ENCODE data around the gene SWSAP1. TPM values are rescaled to one million over a fixed set of nuclear protein-coding genes. Genes with fewer than 3 reads are reported as not detected.
A peak's percentile ranks its signal among the peaks of the same experiment; 100 is the strongest.

Gene SWSAP1
- total and polyA plus RNA-seq, 9 of the 15 experiments (the other 6 are each of a cell fraction or from before 2014, with no cell fraction given), result 0.18 to 2.8 (median 1.7) TPM

DNA sequence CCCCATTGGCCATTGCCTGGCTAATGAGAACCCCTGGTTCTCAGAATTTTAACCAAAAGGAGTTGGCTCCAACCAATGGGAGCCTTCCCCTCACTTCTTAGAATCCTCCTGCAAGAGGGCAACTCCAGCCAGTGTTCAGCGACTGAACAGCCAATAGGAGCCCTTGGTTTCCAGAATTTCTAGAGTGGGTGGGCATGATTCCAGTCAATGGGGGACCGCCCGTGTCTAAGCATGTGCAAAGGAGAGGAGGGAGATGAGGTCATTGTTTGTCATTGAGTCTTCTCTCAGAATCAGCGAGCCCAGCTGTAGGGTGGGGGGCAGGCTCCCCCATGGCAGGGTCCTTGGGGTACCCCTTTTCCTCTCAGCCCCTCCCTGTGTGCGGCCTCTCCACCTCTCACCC, 9.5 kb upstream of the SWSAP1 start:
- Histone ChIP-seq H3K4me1 (replicated peaks in 1 of 2; ENCODE audit: control insufficient read depth in 2 of 2, insufficient read depth in 2 of 2, low read length in 2 of 2) (peaks cover 10 to 26% of the 10 kb centered on the region in 2 experiments; a peak in 4 of 5 replicates), H3K27me3 (ENCODE audit: control insufficient read depth in 2 of 2, insufficient read depth in 2 of 2, low read length in 2 of 2) (no peaks in the 10 kb centered on the region), H3K9me3 (replicated peaks; ENCODE audit: control insufficient read depth, insufficient read depth, low read depth, low read length) (no peaks in the 10 kb centered on the region), H3K79me2 (ENCODE audit: control insufficient read depth, insufficient read depth, low read length) (no peaks in the 10 kb centered on the region), H3K9me1 (ENCODE audit: control insufficient read depth, insufficient read depth, low read length) (peaks cover 4% of the 10 kb centered on the region), H3K27ac (ENCODE audit: extremely low read depth, low read depth, low read length) (no peak overlapping the region), H3K4me3 (no peak overlapping the region), H3K36me3 (ENCODE audit: control insufficient read depth, insufficient read depth, low read length) (peaks cover 6% of the 10 kb centered on the region; the same call in 1 of the 3 replicates), H4K20me1 (replicated peaks; ENCODE audit: control insufficient read depth, insufficient read depth, low read length) (no peaks in the 10 kb centered on the region; the same call in 1 of the 2 replicates), H3K4me2 (ENCODE audit: insufficient read depth, low read length) (no peak overlapping the region), H2AFZ (ENCODE audit: low read depth, low read length) (no peak overlapping the region), H3K9ac (ENCODE audit: insufficient read depth in 1 of 2, low read depth in 2 of 2, low read length in 2 of 2) (no peak overlapping the region)
- POLR2A ChIA-PET, result interaction anchor here (1.4 to 4.4 kb wide), 2 partner anchors 10 to 19 kb away, joined by 3 to 36 read pairs; partner anchors contain the start of genes CCDC159, SWSAP1 and TMEM205
- BruUV-seq (replicated peaks), result TSS peak; percentile 60
- 47% methylated on average over 4 of the region's 5 CpGs for WGBS (ENCODE audit: insufficient coverage, low coverage, missing lambda C conversion rate)
- no peak for FAIRE-seq
- peak in 1 of 4 experiments; percentile 5 for DNase-seq (ENCODE audit: extremely low read depth in 1 of 4, low spot score in 3 of 4)
- CTCF ChIA-PET (ENCODE audit: low intra/inter-chr PET ratio), result no interaction called here
- in situ Hi-C loops (cut with MboI) (no loop called here), intact Hi-C loops (cut with micrococcal nuclease) (no loop called here)
- no peak for ATAC-seq
- no peak for TF ChIP-seq IRF9 (tag; IDR thresholded peaks at IDR 0.05)
- no peak for TF ChIP-seq ZNF717 (CRISPR knock-in tag; IDR thresholded peaks at IDR 0.05)
- TF ChIP-seq PHB2 (IDR thresholded peaks at IDR 0.05; ENCODE audit: low read depth), result no peak
- TF ChIP-seq CBX1 (IDR thresholded peaks at IDR 0.05; ENCODE audit: low read depth), result no peak
- no peak for TF ChIP-seq E2F1 (CRISPR knock-in tag; IDR thresholded peaks at IDR 0.05)
- TF ChIP-seq, protein P1, sequence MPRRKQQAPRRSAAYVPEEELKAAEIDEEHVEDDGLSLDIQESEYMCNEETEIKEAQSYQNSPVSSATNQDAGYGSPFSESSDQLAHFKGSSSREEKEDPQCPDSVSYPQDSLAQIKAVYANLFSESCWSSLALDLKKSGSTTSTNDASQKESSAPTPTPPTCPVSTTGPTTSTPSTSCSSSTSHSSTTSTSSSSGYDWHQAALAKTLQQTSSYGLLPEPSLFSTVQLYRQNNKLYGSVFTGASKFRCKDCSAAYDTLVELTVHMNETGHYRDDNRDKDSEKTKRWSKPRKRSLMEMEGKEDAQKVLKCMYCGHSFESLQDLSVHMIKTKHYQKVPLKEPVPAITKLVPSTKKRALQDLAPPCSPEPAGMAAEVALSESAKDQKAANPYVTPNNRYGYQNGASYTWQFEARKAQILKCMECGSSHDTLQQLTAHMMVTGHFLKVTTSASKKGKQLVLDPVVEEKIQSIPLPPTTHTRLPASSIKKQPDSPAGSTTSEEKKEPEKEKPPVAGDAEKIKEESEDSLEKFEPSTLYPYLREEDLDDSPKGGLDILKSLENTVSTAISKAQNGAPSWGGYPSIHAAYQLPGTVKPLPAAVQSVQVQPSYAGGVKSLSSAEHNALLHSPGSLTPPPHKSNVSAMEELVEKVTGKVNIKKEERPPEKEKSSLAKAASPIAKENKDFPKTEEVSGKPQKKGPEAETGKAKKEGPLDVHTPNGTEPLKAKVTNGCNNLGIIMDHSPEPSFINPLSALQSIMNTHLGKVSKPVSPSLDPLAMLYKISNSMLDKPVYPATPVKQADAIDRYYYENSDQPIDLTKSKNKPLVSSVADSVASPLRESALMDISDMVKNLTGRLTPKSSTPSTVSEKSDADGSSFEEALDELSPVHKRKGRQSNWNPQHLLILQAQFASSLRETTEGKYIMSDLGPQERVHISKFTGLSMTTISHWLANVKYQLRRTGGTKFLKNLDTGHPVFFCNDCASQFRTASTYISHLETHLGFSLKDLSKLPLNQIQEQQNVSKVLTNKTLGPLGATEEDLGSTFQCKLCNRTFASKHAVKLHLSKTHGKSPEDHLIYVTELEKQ (CRISPR knock-in tag; IDR thresholded peaks at IDR 0.05), result no peak
- TF ChIP-seq PBX2 (CRISPR knock-in tag; IDR thresholded peaks at IDR 0.05; ENCODE audit: low read depth), result no peak
- no peak for TF ChIP-seq PBX2 (tag; conservative IDR thresholded peaks at IDR 0.05; ENCODE audit: low read depth)
- TF ChIP-seq VEZF1 (CRISPR knock-in tag; IDR thresholded peaks at IDR 0.05), result no peak
- TF ChIP-seq, protein P2, sequence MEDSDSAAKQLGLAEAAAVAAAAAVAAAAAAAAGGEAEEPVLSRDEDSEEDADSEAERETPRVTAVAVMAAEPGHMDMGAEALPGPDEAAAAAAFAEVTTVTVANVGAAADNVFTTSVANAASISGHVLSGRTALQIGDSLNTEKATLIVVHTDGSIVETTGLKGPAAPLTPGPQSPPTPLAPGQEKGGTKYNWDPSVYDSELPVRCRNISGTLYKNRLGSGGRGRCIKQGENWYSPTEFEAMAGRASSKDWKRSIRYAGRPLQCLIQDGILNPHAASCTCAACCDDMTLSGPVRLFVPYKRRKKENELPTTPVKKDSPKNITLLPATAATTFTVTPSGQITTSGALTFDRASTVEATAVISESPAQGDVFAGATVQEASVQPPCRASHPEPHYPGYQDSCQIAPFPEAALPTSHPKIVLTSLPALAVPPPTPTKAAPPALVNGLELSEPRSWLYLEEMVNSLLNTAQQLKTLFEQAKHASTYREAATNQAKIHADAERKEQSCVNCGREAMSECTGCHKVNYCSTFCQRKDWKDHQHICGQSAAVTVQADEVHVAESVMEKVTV (CRISPR knock-in tag; IDR thresholded peaks at IDR 0.05), result no peak
